Measurements from ENCODE around the gene KSR1. TPM values are rescaled to one million over a fixed set of nuclear protein-coding genes. Genes with fewer than 3 reads are reported as not detected.

The KSR1 gene
- total RNA-seq, 2 experiments from 2014 or later = 19.4 to 25.3 TPM

- Histone ChIP-seq H3K27me3 (ENCODE audit: control insufficient read depth in 1 of 2, insufficient read depth in 2 of 2, low read length in 2 of 2) (no peaks in the 10 kb centered on the region), H3K27ac (ENCODE audit: low read depth in 1 of 2, low read length in 2 of 2) (no peak overlapping the region), H3K36me3 (ENCODE audit: insufficient read depth, low read length) (peaks cover 30% of the 10 kb centered on the region), H3K4me1 (ENCODE audit: insufficient read depth, low read length) (peaks cover 5% of the 10 kb centered on the region), H3K4me3 (ENCODE audit: low read length) (no peak overlapping the region), H3K9me3 (ENCODE audit: control insufficient read depth in 1 of 2, insufficient read depth in 1 of 2, low read length in 2 of 2) (no peaks in the 10 kb centered on the region)
- Mint-ChIP-seq H3K4me3 (no peak overlapping the region), H3K9me3 (no peaks in the 10 kb centered on the region), H3K4me1 (ENCODE audit: low read depth) (peaks cover 9% of the 10 kb centered on the region), H3K27me3 (no peaks in the 10 kb centered on the region), H3K27ac (no peak overlapping the region), H3K36me3 (ENCODE audit: low read depth) (peaks cover 76% of the 10 kb centered on the region)
- DNase-seq (no peak), ATAC-seq (ENCODE audit: poor library complexity) (no peak)
- ChIA-PET POLR2A (no interaction called here), CTCF (interaction anchor here (1.4 kb wide), 1 partner anchor 14 kb away, joined by 3 read pairs; no protein-coding TSS in a partner anchor)
- no peak for TF ChIP-seq CTCF (IDR thresholded peaks at IDR 0.05)
- intact Hi-C loops (cut with DNase I, micrococcal nuclease) = no loop called here
Observed at GRCh38 chr17:27613433-27613832, 157.2 kb downstream of the KSR1 start.

- no peaks in the 10 kb centered on the region for H3K27me3 Mint-ChIP-seq
- ATAC-seq (ENCODE audit: poor library complexity) (no peak), DNase-seq (no peak)
- H3K27ac ChIP-seq (ENCODE audit: low read depth in 1 of 2, low read length in 2 of 2) = no peak overlapping the region
- H3K36me3 ChIP-seq (ENCODE audit: insufficient read depth, low read length) = peaks cover 35% of the 10 kb centered on the region
- no peaks in the 10 kb centered on the region for H3K27me3 ChIP-seq (ENCODE audit: control insufficient read depth in 1 of 2, insufficient read depth in 2 of 2, low read length in 2 of 2)
- ChIA-PET POLR2A (interaction anchor here (0.5 kb wide), 1 partner anchor 228 kb away, joined by 4 read pairs; no protein-coding TSS in a partner anchor), CTCF (no interaction called here)
- no peak overlapping the region for H3K4me3 Mint-ChIP-seq
- no peaks in the 10 kb centered on the region for H3K9me3 ChIP-seq (ENCODE audit: control insufficient read depth in 1 of 2, insufficient read depth in 1 of 2, low read length in 2 of 2)
- H3K36me3 Mint-ChIP-seq (ENCODE audit: low read depth) = peaks cover 72% of the 10 kb centered on the region
- H3K27ac Mint-ChIP-seq = peak overlapping the region; percentile 11
- no peak overlapping the region for H3K4me3 ChIP-seq (ENCODE audit: low read length)
- peaks cover 9% of the 10 kb centered on the region for H3K4me1 Mint-ChIP-seq (ENCODE audit: low read depth)
- peaks cover 5% of the 10 kb centered on the region for H3K4me1 ChIP-seq (ENCODE audit: insufficient read depth, low read length)
- no peak for TF ChIP-seq CTCF (IDR thresholded peaks at IDR 0.05)
- no peaks in the 10 kb centered on the region for H3K9me3 Mint-ChIP-seq
- intact Hi-C loops (cut with DNase I, micrococcal nuclease) = no loop called here
Observed at GRCh38 chr17:27615121-27615520, 158.9 kb downstream of the KSR1 start.

- TF ChIP-seq CTCF (IDR thresholded peaks at IDR 0.05) = no peak
- H3K4me1 ChIP-seq (ENCODE audit: insufficient read depth, low read length) = peaks cover 5% of the 10 kb centered on the region
- peaks cover 30% of the 10 kb centered on the region for H3K36me3 ChIP-seq (ENCODE audit: insufficient read depth, low read length)
- intact Hi-C loops (cut with DNase I, micrococcal nuclease) = no loop called here
- Mint-ChIP-seq H3K9me3 (no peaks in the 10 kb centered on the region), H3K4me3 (no peak overlapping the region), H3K4me1 (ENCODE audit: low read depth) (peaks cover 9% of the 10 kb centered on the region), H3K27me3 (no peaks in the 10 kb centered on the region), H3K27ac (peak overlapping the region; percentile 11), H3K36me3 (ENCODE audit: low read depth) (peaks cover 76% of the 10 kb centered on the region)
- DNase-seq (no peak), ATAC-seq (ENCODE audit: poor library complexity) (no peak)
- no peaks in the 10 kb centered on the region for H3K9me3 ChIP-seq (ENCODE audit: control insufficient read depth in 1 of 2, insufficient read depth in 1 of 2, low read length in 2 of 2)
- no peak overlapping the region for H3K27ac ChIP-seq (ENCODE audit: low read depth in 1 of 2, low read length in 2 of 2)
- ChIA-PET POLR2A (no interaction called here), CTCF (no interaction called here)
- no peaks in the 10 kb centered on the region for H3K27me3 ChIP-seq (ENCODE audit: control insufficient read depth in 1 of 2, insufficient read depth in 2 of 2, low read length in 2 of 2)
- no peak overlapping the region for H3K4me3 ChIP-seq (ENCODE audit: low read length)
Observed at GRCh38 chr17:27616414-27616813, 160.2 kb downstream of the KSR1 start.
